Activated naive CD8-positive, alpha-beta T cell treated with anti-CD3 and anti-CD28 coated beads for 36 hours (primary cell): ENCODE results near the gene KCNIP4. TPM values are rescaled to one million over a fixed set of nuclear protein-coding genes. Genes with fewer than 3 reads are reported as not detected.

ENCODE experiments used
- DNase-seq: peaks from one replicate; pipeline ENCODE4 v3.0.0; 2021
- H3K27ac Mint-ChIP-seq: one replicate; pipeline ENCODE4 v1.8.0; 2022; ENCODE audit warnings: mild to moderate bottlenecking, moderate library complexity, mixed read lengths
- H3K27me3 Mint-ChIP-seq: one replicate; pipeline ENCODE4 v1.8.0; 2022; ENCODE audit warnings: mild to moderate bottlenecking, mixed read lengths
- H3K36me3 Mint-ChIP-seq: one replicate; pipeline ENCODE4 v1.8.0; 2021; ENCODE audit warnings: mild to moderate bottlenecking, mixed read lengths
- H3K4me1 Mint-ChIP-seq: one replicate; pipeline ENCODE4 v1.8.0; 2021; ENCODE audit warnings: mixed read lengths
- H3K4me3 Mint-ChIP-seq: one replicate; pipeline ENCODE4 v1.8.0; 2022; ENCODE audit warnings: mild to moderate bottlenecking, moderate library complexity, mixed read lengths
- H3K9me3 Mint-ChIP-seq: one replicate; pipeline ENCODE4 v1.8.0; 2022; ENCODE audit warnings: mixed read lengths
- total RNA-seq, 2 experiments: library from RNA; stranded (reverse); gene quantifications; one replicate each; pipeline ENCODE4 v1.2.3, GENCODE V29; 2021

KCNIP4 gene
- total RNA-seq, 2 experiments from 2014 or later, result not detected

GRCh38 chr4:20995610-20996009, 953.0 kb downstream of the KCNIP4 start:
- Mint-ChIP-seq H3K4me3 (no peak overlapping the region), H3K36me3 (no peaks in the 10 kb centered on the region), H3K4me1 (no peaks in the 10 kb centered on the region), H3K9me3 (peaks cover 5% of the 10 kb centered on the region), H3K27me3 (no peaks in the 10 kb centered on the region), H3K27ac (no peak overlapping the region)
- no peak for DNase-seq

GRCh38 chr4:20995015-20995414, 953.6 kb downstream of the KCNIP4 start:
- no peak for DNase-seq
- H3K27me3 Mint-ChIP-seq, result no peaks in the 10 kb centered on the region
- H3K9me3 Mint-ChIP-seq, result peaks cover 5% of the 10 kb centered on the region
- no peak overlapping the region for H3K27ac Mint-ChIP-seq
- no peak overlapping the region for H3K4me3 Mint-ChIP-seq
- no peaks in the 10 kb centered on the region for H3K36me3 Mint-ChIP-seq
- H3K4me1 Mint-ChIP-seq, result no peaks in the 10 kb centered on the region

GRCh38 chr4:20992002-20992401, 956.6 kb downstream of the KCNIP4 start:
- Mint-ChIP-seq H3K36me3 (no peaks in the 10 kb centered on the region), H3K4me1 (no peaks in the 10 kb centered on the region), H3K9me3 (peaks cover 3% of the 10 kb centered on the region), H3K27ac (no peak overlapping the region), H3K27me3 (no peaks in the 10 kb centered on the region), H3K4me3 (no peak overlapping the region)
- DNase-seq, result no peak

- Mint-ChIP-seq H3K27me3 (peaks cover 21% of the 10 kb centered on the region), H3K9me3 (peaks cover 3% of the 10 kb centered on the region), H3K27ac (no peak overlapping the region), H3K4me1 (no peaks in the 10 kb centered on the region), H3K36me3 (no peaks in the 10 kb centered on the region), H3K4me3 (no peak overlapping the region)
- no peak for DNase-seq
These were observed 961.4 kb downstream of the KCNIP4 start for GRCh38 chr4:20987191-20987590.

- H3K4me1 Mint-ChIP-seq, result no peaks in the 10 kb centered on the region
- no peaks in the 10 kb centered on the region for H3K36me3 Mint-ChIP-seq
These were observed 964.1 kb downstream of the KCNIP4 start for GRCh38 chr4:20984576-20984836.

GRCh38 chr4:20983763-20984575, 964.6 kb downstream of the KCNIP4 start:
- Mint-ChIP-seq H3K4me1 (no peaks in the 10 kb centered on the region), H3K36me3 (no peaks in the 10 kb centered on the region), H3K27ac (no peak overlapping the region), H3K4me3 (no peak overlapping the region), H3K27me3 (peaks cover 21% of the 10 kb centered on the region), H3K9me3 (peaks cover 5% of the 10 kb centered on the region)
- DNase-seq, result no peak

More at GRCh38 chr4:20984576-20984836, 964.1 kb downstream of the KCNIP4 start:
- no peak overlapping the region for H3K4me3 Mint-ChIP-seq
- DNase-seq, result no peak
- H3K27ac Mint-ChIP-seq, result no peak overlapping the region
- peaks cover 21% of the 10 kb centered on the region for H3K27me3 Mint-ChIP-seq
- peaks cover 6% of the 10 kb centered on the region for H3K9me3 Mint-ChIP-seq

GRCh38 chr4:20982544-20982943, 966.0 kb downstream of the KCNIP4 start:
- no peaks in the 10 kb centered on the region for H3K36me3 Mint-ChIP-seq
- no peaks in the 10 kb centered on the region for H3K4me1 Mint-ChIP-seq
- no peak overlapping the region for H3K27ac Mint-ChIP-seq
- no peak for DNase-seq
- H3K27me3 Mint-ChIP-seq, result peaks cover 21% of the 10 kb centered on the region
- H3K4me3 Mint-ChIP-seq, result no peak overlapping the region
- peaks cover 5% of the 10 kb centered on the region for H3K9me3 Mint-ChIP-seq

- H3K36me3 Mint-ChIP-seq, result no peaks in the 10 kb centered on the region
- H3K4me3 Mint-ChIP-seq, result no peak overlapping the region
- no peaks in the 10 kb centered on the region for H3K27me3 Mint-ChIP-seq
These were observed 988.3 kb downstream of the KCNIP4 start for GRCh38 chr4:20960291-20960690.

GRCh38 chr4:20954541-20954940, 994.0 kb downstream of the KCNIP4 start:
- Mint-ChIP-seq H3K27ac (no peak overlapping the region), H3K36me3 (no peaks in the 10 kb centered on the region), H3K4me1 (no peaks in the 10 kb centered on the region), H3K4me3 (no peak overlapping the region), H3K9me3 (peaks cover under 1% of the 10 kb centered on the region), H3K27me3 (no peaks in the 10 kb centered on the region)
- no peak for DNase-seq

More at GRCh38 chr4:20960291-20960690, 988.3 kb downstream of the KCNIP4 start:
- DNase-seq, result no peak
- Mint-ChIP-seq H3K9me3 (no peaks in the 10 kb centered on the region), H3K27ac (no peak overlapping the region), H3K4me1 (no peaks in the 10 kb centered on the region)

- Mint-ChIP-seq H3K4me1 (no peaks in the 10 kb centered on the region), H3K36me3 (no peaks in the 10 kb centered on the region), H3K9me3 (peaks cover 1% of the 10 kb centered on the region), H3K4me3 (no peak overlapping the region), H3K27me3 (no peaks in the 10 kb centered on the region), H3K27ac (no peak overlapping the region)
- no peak for DNase-seq
These were observed 1003.6 kb downstream of the KCNIP4 start for GRCh38 chr4:20944961-20945360.

GRCh38 chr4:20944451-20944850, 1004.1 kb downstream of the KCNIP4 start:
- no peaks in the 10 kb centered on the region for H3K27me3 Mint-ChIP-seq
- H3K4me1 Mint-ChIP-seq, result no peaks in the 10 kb centered on the region
- no peak for DNase-seq
- no peaks in the 10 kb centered on the region for H3K36me3 Mint-ChIP-seq
- H3K27ac Mint-ChIP-seq, result no peak overlapping the region
- no peaks in the 10 kb centered on the region for H3K9me3 Mint-ChIP-seq
- H3K4me3 Mint-ChIP-seq, result no peak overlapping the region

- Mint-ChIP-seq H3K36me3 (no peaks in the 10 kb centered on the region), H3K27ac (no peak overlapping the region), H3K27me3 (no peaks in the 10 kb centered on the region), H3K4me1 (no peaks in the 10 kb centered on the region), H3K4me3 (no peak overlapping the region), H3K9me3 (peaks cover 5% of the 10 kb centered on the region)
- no peak for DNase-seq
These were observed 1010.4 kb downstream of the KCNIP4 start for GRCh38 chr4:20938204-20938603.

- no peak for DNase-seq
- Mint-ChIP-seq H3K9me3 (no peaks in the 10 kb centered on the region), H3K4me3 (no peak overlapping the region), H3K27me3 (no peaks in the 10 kb centered on the region), H3K36me3 (no peaks in the 10 kb centered on the region), H3K4me1 (no peaks in the 10 kb centered on the region), H3K27ac (no peak overlapping the region)
These were observed 1022.0 kb downstream of the KCNIP4 start for GRCh38 chr4:20926529-20926928.

GRCh38 chr4:20925176-20925575, 1023.4 kb downstream of the KCNIP4 start:
- no peak overlapping the region for H3K4me3 Mint-ChIP-seq
- no peaks in the 10 kb centered on the region for H3K36me3 Mint-ChIP-seq
- H3K27me3 Mint-ChIP-seq, result no peaks in the 10 kb centered on the region
- no peak overlapping the region for H3K27ac Mint-ChIP-seq
- no peaks in the 10 kb centered on the region for H3K4me1 Mint-ChIP-seq
- H3K9me3 Mint-ChIP-seq, result no peaks in the 10 kb centered on the region
- DNase-seq, result no peak

- no peaks in the 10 kb centered on the region for H3K9me3 Mint-ChIP-seq
- H3K36me3 Mint-ChIP-seq, result no peaks in the 10 kb centered on the region
- no peak overlapping the region for H3K4me3 Mint-ChIP-seq
- no peaks in the 10 kb centered on the region for H3K4me1 Mint-ChIP-seq
- no peak overlapping the region for H3K27ac Mint-ChIP-seq
- no peak for DNase-seq
- H3K27me3 Mint-ChIP-seq, result no peaks in the 10 kb centered on the region
These were observed 1025.6 kb downstream of the KCNIP4 start for GRCh38 chr4:20922962-20923361.

- peaks cover 1% of the 10 kb centered on the region for H3K9me3 Mint-ChIP-seq
- no peaks in the 10 kb centered on the region for H3K36me3 Mint-ChIP-seq
- no peak overlapping the region for H3K4me3 Mint-ChIP-seq
- peaks cover 8% of the 10 kb centered on the region for H3K4me1 Mint-ChIP-seq
- DNase-seq, result peak; percentile 9
- H3K27ac Mint-ChIP-seq, result peak overlapping the region; percentile 0
- no peaks in the 10 kb centered on the region for H3K27me3 Mint-ChIP-seq
These were observed 1032.5 kb downstream of the KCNIP4 start for GRCh38 chr4:20916106-20916505.
